Choroid plexus epithelial cell (primary cell): ENCODE measurements around the gene ARHGAP26.

Experiments
- DNase-seq: peaks from one replicate; pipeline ENCODE4 v3.0.0-alpha.2; 2010; ENCODE audit warnings: low read depth
- H3K4me3 ChIP-seq: 2 replicates; pipeline ENCODE4 v1.5.1; 2011; ENCODE audit warnings: low read depth, mild to moderate bottlenecking, control low read depth, low read length, moderate library complexity
- TF ChIP-seq, protein P1 (sequence below): conservative IDR thresholded peaks from 2 replicates; pipeline ENCODE4 v1.5.1; 2011; ENCODE audit warnings: low read depth, mild to moderate bottlenecking, control low read depth, inconsistent platforms, low read length, moderate library complexity

The ARHGAP26 gene, protein sequence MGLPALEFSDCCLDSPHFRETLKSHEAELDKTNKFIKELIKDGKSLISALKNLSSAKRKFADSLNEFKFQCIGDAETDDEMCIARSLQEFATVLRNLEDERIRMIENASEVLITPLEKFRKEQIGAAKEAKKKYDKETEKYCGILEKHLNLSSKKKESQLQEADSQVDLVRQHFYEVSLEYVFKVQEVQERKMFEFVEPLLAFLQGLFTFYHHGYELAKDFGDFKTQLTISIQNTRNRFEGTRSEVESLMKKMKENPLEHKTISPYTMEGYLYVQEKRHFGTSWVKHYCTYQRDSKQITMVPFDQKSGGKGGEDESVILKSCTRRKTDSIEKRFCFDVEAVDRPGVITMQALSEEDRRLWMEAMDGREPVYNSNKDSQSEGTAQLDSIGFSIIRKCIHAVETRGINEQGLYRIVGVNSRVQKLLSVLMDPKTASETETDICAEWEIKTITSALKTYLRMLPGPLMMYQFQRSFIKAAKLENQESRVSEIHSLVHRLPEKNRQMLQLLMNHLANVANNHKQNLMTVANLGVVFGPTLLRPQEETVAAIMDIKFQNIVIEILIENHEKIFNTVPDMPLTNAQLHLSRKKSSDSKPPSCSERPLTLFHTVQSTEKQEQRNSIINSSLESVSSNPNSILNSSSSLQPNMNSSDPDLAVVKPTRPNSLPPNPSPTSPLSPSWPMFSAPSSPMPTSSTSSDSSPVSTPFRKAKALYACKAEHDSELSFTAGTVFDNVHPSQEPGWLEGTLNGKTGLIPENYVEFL

DNA sequence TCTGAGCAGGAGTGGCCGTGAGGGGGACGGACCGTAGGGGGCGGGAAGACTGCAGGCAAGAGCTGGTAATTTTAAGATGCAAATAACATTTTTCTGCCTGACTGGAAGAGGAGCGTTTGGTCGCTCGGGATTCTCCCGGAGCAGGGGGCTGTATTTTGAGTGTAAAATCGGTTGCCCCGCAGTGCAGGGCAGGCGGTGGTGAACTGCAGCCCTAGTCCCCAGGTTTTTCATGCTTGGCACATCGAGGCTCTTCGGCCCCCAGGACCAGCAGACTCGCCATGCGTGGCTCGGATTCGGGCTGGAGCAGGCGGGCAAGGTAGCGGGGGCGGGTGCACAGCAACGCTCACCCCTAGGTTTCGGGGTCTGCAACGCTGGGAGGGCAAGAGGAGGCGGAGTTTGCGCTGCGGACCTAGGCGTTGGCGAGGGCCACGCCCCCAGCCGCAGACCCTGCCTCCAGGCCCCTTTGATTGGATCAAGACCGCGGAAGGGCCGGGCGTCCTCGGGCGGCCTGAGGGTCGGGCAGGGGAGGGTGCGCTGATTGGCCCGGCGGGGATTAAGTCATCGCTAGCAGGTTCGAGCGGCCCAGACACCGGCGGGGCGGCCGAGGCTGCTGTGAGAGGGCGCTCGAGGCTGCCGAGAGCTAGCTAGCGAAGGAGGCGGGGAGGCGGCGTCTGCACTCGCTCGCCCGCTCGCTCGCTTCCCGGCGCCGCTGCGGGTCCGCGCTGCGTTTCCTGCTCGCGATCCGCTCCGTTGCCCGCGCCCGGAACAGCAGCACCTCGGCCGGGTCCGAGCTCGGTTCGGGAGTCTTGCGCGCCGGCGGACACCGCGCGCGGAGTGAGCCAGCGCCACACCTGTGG lies at the start of gene ARHGAP26:
Gene ARHGAP26 (plus strand): TSS at position 585 of the 857 bp plus-strand sequence. CDS start 385 bp downstream, outside the sequence.
- TF ChIP-seq, protein P1, sequence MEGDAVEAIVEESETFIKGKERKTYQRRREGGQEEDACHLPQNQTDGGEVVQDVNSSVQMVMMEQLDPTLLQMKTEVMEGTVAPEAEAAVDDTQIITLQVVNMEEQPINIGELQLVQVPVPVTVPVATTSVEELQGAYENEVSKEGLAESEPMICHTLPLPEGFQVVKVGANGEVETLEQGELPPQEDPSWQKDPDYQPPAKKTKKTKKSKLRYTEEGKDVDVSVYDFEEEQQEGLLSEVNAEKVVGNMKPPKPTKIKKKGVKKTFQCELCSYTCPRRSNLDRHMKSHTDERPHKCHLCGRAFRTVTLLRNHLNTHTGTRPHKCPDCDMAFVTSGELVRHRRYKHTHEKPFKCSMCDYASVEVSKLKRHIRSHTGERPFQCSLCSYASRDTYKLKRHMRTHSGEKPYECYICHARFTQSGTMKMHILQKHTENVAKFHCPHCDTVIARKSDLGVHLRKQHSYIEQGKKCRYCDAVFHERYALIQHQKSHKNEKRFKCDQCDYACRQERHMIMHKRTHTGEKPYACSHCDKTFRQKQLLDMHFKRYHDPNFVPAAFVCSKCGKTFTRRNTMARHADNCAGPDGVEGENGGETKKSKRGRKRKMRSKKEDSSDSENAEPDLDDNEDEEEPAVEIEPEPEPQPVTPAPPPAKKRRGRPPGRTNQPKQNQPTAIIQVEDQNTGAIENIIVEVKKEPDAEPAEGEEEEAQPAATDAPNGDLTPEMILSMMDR = peak; percentile 45
- peak within 1 kb of the TSS; percentile 79 for H3K4me3 ChIP-seq
- DNase-seq = peak; percentile 97

DNA sequence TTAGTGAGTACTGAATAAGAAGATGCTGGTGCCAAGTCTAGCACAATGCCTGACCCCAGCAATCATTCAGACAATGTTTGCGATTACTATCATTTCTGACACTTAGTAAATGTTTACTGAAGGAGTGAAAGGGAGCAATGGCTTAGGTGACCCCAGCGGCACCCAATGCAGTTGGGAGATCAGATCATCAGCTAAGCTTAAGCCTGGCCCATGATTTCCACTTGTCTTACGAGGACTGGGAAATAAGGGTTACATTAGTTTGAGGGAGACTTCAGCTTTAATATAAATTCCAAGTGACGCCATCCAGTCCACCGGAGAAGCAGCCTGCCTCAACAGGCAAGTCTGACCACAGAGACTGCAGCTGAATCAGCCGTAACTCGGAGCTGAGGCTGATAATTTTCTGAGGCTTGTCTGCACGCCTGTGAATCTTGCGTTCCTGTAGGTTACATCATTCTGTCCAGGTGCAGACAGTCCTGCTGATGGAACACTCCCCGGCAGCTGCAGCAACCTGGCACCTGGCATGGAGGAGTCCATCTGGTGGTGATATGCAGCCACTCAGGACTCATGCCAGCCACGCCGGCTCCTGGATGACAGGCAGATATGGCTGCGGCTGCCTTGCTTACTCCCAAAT lies 49.4 kb upstream of the ARHGAP26 start:
- TF ChIP-seq, protein P1 = no peak
- H3K4me3 ChIP-seq = no peak overlapping the region
- DNase-seq = no peak

DNA sequence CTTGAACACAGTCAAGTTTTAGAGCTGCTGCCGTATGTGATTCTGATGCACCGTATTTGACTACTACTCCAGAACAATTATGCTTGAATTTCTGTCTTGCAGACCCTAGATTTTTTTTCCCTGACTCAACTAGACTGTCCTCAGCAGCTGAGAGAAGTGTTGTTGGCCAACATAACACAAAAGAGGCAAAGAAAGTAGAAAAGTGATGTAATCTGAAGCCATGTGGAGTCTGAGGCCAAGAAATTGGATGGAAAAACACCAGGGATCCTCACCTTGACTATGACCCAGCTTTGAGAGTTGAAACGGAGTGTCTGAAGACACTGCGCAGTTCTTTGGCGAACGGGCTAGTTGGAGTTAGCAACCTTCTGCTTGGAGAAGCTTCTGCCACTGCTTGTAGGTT lies 48.0 kb upstream of the ARHGAP26 start:
- DNase-seq = peak; percentile 77
- TF ChIP-seq, protein P1 = no peak
- no peak overlapping the region for H3K4me3 ChIP-seq

DNA sequence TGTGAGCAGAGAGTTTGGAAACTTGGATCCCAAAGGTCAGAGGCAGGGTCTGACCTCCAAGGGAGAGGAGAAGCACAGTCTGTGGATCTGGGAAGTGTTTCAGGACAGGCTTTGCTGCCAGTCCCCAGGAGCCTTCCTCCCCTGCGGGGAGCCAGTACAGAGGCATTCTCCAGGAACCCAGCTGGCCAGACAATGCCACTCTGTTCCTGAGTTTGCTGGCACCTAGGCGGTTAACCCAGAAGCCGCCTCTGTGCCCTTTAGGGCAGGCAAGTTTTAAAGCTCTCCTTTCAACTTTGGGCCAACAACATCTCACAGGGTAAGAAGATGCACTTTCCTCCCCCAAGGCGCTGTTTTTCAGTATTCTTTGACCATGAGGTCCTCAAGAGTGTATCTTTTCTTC lies 47.3 kb upstream of the ARHGAP26 start:
- TF ChIP-seq, protein P1 = no peak
- no peak for DNase-seq
- H3K4me3 ChIP-seq = no peak overlapping the region

DNA sequence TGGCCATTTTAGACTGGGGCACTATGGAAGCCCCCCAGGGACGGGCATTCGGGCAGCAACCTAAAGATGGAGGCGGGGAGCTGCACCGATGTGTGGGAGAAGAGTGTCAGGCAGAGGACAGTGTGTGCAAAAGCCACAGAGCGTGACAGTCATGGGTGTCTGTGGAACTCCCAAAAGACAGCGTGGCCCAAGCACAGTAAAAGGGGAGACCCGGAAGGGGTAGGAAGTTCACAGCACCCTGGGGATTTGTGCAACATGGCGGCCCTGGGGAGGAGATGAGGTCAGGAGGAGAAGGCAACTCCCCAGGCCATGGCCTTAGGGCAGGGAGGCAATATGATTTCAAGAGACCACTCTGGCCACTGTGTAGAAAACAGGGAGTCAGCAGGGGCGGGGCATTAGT lies 45.4 kb upstream of the ARHGAP26 start:
- no peak overlapping the region for H3K4me3 ChIP-seq
- TF ChIP-seq, protein P1 = no peak
- DNase-seq = no peak
